ENCODE data around the gene USP17L17.
"Not testable (repeated sequence)": the region's sequence is repeated elsewhere in the genome, so short reads cannot be mapped to it uniquely, and the experiment has no call there.

Gene USP17L17

DNA sequence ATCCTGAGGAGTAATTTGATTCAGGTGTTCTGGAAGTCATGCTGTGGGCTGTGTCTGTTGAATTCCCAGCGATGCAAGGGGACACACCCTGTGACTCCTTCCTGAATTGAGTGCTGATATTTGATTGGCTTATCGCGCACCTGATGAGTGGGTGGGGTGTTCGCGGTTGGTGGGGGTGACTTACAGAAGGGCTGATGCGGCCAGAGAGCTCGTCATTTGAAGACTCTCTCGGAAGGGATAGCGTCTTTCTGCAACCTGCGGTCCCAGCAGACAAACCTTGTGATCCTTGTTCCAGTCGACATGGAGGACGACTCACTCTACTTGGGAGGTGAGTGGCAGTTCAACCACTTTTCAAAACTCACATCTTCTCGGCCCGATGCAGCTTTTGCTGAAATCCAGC, at the start of gene USP17L17:
Gene USP17L17 (plus strand): TSS at position 301 of the 400 bp plus-strand sequence. CDS start 0 bp downstream, at position 301.
- DNase-seq: not testable (repeated sequence)

DNA sequence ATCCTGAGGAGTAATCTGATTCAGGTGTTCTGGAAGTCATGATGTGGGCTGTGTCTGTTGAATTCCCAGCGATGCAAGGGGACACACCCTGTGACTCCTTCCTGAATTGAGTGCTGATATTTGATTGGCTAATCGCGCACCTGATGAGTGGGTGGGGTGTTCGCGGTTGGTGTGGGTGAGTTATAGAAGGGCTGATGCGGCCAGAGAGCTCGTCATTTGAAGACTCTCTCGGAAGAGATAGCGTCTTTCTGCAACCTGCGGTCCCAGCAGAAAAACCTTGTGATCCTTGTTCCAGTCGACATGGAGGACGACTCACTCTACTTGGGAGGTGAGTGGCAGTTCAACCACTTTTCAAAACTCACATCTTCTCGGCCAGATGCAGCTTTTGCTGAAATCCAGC, 33.3 kb upstream of the USP17L17 start, which contains the start of gene USP17L10:
Gene USP17L10 (plus strand): TSS at position 301 of the 400 bp plus-strand sequence. CDS start 0 bp downstream, at position 301.
- not testable (repeated sequence) for DNase-seq

- DNase-seq: not testable (repeated sequence)
These were observed 29.0 kb upstream of the USP17L17 start for GRCh38 chr4:9214701-9215100.

GRCh38 chr4:9215105-9215504, 28.6 kb upstream of the USP17L17 start, which contains the start of gene USP17L11:
USP17L11 (plus strand) TSS chr4:9215405; CDS start chr4:9215405, 0 bp downstream.
- DNase-seq: not testable (repeated sequence)

DNA sequence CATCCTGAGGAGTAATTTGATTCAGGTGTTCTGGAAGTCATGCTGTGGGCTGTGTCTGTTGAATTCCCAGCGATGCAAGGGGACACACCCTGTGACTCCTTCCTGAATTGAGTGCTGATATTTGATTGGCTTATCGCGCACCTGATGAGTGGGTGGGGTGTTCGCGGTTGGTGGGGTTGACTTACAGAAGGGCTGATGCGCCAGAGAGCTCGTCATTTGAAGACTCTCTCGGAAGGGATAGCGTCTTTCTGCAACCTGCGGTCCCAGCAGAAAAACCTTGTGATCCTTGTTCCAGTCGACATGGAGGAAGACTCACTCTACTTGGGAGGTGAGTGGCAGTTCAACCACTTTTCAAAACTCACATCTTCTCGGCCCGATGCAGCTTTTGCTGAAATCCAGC, 23.8 kb upstream of the USP17L17 start, which contains the start of gene USP17L12:
Gene USP17L12 (plus strand): TSS at position 301 of the 400 bp plus-strand sequence. CDS start 0 bp downstream, at position 301.
- DNase-seq: not testable (repeated sequence)

GRCh38 chr4:9224596-9224995, 19.1 kb upstream of the USP17L17 start, which contains the start of gene USP17L13:
USP17L13 (plus strand) TSS chr4:9224896; CDS start chr4:9224896, 0 bp downstream.
- not testable (repeated sequence) for DNase-seq

- DNase-seq: not testable (repeated sequence)
These were observed 13.4 kb upstream of the USP17L17 start for GRCh38 chr4:9230249-9230648.

GRCh38 chr4:9234085-9234484, 9.6 kb upstream of the USP17L17 start, which contains the start of gene USP17L15:
USP17L15 (plus strand) TSS chr4:9234385; CDS start chr4:9234385, 0 bp downstream.
- DNase-seq: not testable (repeated sequence)

GRCh38 chr4:9238461-9238860, 5.2 kb upstream of the USP17L17 start:
- DNase-seq: not testable (repeated sequence)

- not testable (repeated sequence) for DNase-seq
These were observed 4.4 kb downstream of the USP17L17 start, which contains the start of gene USP17L18 for GRCh38 chr4:9247953-9248680. USP17L18 (plus strand) TSS chr4:9248630; CDS start chr4:9248630, 0 bp downstream.

GRCh38 chr4:9253078-9253477, 9.4 kb downstream of the USP17L17 start, which contains the start of gene USP17L19:
USP17L19 (plus strand) TSS chr4:9253378; CDS start chr4:9253378, 0 bp downstream.
- DNase-seq: not testable (repeated sequence)

DNA sequence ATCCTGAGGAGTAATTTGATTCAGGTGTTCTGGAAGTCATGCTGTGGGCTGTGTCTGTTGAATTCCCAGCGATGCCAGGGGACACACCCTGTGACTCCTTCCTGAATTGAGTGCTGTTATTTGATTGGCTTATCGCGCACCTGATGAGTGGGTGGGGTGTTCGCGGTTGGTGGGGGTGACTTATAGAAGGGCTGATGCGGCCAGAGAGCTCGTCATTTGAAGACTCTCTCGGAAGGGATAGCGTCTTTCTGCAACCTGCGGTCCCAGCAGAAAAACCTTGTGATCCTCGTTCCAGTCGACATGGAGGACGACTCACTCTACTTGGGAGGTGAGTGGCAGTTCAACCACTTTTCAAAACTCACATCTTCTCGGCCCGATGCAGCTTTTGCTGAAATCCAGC, 14.1 kb downstream of the USP17L17 start, which contains the start of gene USP17L20:
Gene USP17L20 (plus strand): TSS at position 301 of the 400 bp plus-strand sequence. CDS start 0 bp downstream, at position 301.
- DNase-seq: not testable (repeated sequence)

DNA sequence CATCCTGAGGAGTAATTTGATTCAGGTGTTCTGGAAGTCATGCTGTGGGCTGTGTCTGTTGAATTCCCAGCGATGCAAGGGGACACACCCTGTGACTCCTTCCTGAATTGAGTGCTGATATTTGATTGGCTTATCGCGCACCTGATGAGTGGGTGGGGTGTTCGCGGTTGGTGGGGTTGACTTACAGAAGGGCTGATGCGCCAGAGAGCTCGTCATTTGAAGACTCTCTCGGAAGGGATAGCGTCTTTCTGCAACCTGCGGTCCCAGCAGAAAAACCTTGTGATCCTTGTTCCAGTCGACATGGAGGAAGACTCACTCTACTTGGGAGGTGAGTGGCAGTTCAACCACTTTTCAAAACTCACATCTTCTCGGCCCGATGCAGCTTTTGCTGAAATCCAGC, 18.9 kb downstream of the USP17L17 start, which contains the start of gene USP17L21:
Gene USP17L21 (plus strand): TSS at position 301 of the 400 bp plus-strand sequence. CDS start 0 bp downstream, at position 301.
- DNase-seq: not testable (repeated sequence)

GRCh38 chr4:9267319-9267718, 23.6 kb downstream of the USP17L17 start, which contains the start of gene USP17L22:
USP17L22 (plus strand) TSS chr4:9267619; CDS start chr4:9267619, 0 bp downstream.
- not testable (repeated sequence) for DNase-seq

DNA sequence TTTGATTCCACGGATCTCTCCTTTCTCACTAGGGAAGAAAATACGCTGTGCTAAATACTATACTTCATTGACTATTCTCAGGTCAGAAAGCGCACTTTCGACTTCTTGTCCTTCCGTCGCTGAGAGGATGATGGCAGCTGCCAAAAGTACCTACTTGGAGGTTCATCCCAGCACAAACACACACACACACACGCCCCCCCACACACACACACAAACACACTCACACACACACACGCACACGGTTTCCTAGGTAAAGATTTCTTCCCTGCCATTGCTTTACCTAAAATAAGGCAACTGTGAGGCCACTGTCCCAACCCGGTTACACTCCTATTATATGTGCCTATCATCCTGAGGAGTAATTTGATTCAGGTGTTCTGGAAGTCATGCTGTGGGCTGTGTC, 28.0 kb downstream of the USP17L17 start:
- DNase-seq: not testable (repeated sequence)

Data from activated naive CD4-positive, alpha-beta T cell treated with Interleukin-2 at 50 U/mL for 16 hours (primary cell).